Suppressor macrophage treated with lipopolysaccharide for 4 hours (primary cell): ENCODE results near the gene SCAPER.
A peak's percentile ranks its signal among the peaks of the same experiment; 100 is the strongest.
"Not testable (repeated sequence)": the region's sequence is repeated elsewhere in the genome, so short reads cannot be mapped to it uniquely, and the experiment has no call there.

Experiments used
- DNase-seq: peaks from one replicate; pipeline ENCODE4 v3.0.0-alpha.2; 2020

The SCAPER gene

DNA sequence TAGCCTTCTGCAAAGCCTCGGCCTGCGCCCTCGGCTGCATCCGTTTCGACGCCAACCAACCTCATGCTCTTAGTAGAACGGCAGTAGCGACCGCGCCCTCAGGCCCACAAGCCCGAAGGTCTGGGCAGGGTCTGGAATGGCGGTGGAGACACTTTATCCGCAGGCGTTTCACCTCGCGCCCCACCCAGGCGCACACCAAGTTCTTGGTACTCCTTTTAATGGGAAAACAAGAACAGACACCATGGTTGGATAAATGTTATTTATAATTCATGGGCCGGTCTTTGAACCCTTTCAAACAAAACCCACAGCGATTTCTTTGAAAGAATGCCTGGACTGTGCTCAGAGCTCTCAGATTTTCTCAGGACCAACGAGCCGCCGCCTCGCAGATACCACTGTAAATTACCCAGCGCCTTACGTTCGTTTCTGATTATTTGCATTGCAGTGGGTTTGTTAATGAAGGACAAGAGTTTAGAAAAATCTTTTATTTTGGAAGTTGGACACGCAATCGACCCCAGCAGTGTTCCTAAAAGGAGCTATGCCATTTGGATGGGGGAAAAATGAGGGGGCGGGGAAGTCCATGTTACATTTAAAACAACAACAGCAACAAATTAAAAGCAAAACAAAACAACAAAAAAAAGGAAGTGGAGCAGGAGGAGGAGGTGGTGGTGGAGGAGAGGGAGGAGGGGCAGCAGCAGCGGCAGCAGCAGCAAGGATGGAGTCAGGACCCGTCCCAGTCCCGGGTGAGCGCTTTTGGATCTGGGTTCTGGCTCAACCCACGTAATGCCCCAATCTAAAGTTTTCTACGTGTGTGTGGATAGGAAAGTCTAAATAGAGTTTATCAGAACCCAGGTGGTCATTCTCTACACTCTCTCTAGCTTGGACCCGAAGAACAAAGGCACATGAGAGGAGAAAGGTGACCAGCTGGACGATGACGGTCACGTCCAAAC, 569.6 kb downstream of the SCAPER start:
- peak; percentile 41 for DNase-seq

- DNase-seq, result no peak
Measured at GRCh38 chr15:76334438-76335306, 570.5 kb downstream of the SCAPER start.

GRCh38 chr15:76333720-76334437, 571.3 kb downstream of the SCAPER start:
- DNase-seq, result no peak

GRCh38 chr15:76333309-76333708, 571.8 kb downstream of the SCAPER start:
- no peak for DNase-seq

- no peak for DNase-seq
Measured at GRCh38 chr15:76332796-76333195, 572.3 kb downstream of the SCAPER start.

- peak; percentile 57 for DNase-seq
Measured at GRCh38 chr15:76330080-76330680, 575.0 kb downstream of the SCAPER start.

- no peak for DNase-seq
Measured at GRCh38 chr15:76328958-76329357, 576.2 kb downstream of the SCAPER start.

DNA sequence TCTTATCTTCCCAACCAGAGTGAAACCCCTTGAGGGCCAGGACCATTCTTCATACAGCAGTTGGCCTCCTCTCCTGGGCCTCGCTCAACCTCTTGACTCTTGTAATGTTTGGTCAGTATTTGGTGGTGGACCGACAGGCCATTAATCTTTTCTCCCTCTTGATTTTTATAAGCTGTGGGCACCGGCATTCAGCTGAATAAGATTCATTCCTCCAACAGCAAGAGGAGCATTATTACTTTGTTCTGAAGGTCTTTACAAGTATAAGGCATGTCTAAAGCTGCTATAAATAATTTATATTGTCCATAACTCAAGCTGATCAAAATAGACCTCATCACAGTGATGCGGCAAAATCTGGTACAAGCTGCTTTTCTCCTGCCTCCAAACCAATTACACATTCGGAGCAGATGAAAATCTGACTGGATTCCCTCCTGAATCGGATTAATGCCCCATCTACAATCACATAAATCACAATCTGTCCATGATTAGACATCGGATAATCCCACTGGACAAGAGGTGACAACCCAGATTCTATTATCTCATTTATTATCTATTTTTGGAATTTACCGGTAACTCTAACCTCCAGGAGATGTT, 576.9 kb downstream of the SCAPER start:
- no peak for DNase-seq

DNA sequence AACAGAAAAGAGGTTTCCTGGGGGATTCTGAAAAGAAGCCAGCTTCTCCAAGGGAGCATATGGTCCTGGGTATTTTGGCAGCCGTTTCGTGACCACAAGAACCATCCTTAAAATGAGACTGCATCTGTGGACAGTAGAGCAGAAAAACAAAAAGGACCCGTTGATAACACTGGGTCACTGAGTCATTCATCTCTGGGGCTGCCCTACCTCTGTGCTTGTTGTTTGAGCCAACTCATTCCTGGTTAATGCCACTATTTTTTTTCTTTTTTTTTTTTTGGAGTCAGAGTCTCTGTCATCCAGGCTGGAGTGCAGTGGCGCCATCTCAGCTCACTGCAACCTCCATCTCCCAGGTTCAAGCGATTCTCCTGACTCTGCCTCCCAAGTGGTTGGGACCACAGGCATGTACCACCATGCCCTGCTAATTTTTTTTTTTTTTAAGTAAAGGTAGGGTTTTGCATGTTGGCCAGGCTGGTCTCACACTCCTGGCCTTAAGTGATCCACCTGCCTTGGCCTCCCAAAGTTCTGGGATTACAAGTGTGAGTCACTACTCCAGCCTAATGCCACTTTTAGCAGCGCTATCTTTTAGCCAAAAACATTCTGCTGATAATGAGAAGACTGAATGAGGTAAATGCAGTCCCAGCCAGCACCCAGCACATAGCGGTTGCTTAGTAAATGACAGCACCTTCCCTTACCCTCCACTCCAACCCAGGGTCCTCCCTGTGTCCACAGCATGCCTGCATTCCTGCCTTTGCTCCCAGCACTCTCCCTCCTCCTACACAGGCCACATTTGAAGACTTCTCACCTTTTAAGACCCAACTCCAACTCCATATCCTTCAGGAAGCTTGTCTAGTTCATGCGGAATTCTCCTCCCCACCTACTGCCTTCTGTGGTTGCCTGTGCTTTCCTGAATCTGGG, 577.7 kb downstream of the SCAPER start:
- no peak for DNase-seq

DNA sequence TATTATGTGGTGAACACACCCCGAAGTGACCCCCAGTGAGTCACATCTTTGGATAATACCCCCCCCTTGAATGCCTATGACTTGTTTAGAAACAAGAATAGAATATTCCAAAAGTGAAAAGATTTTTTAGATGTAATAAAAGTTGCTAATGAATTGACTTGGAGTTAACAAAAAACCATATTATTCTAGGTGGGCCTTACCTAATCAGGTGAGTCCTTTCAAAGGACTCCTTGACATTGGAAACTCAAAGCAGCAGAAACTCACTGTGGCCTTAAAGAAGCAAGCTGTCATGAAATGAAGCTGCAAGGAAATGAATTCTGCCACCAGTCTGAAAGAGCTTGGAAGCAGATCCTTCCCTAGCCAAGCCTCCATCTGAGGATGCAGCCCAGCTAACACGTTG, 579.4 kb downstream of the SCAPER start:
- no peak for DNase-seq

- no peak for DNase-seq
Measured at GRCh38 chr15:76324066-76324465, 581.1 kb downstream of the SCAPER start.

DNA sequence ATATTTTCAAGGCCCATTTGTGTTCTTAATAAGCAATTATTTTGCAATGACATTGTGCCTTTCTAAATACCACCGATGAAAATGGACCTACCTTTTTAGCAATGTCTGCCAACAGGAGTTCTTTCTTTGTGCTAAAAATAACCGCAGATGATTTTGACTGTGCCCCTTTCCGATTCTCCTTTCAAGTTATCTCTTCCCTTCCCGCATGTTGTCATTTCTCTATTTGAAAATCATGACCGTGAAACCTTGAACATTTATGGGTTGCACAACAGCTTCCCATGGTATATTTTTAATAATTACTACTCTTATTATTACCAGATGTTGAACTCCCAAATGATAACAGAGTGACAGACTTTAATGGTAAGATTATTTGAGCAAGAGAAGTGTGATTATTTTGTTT, 583.5 kb downstream of the SCAPER start:
- DNase-seq, result no peak

- no peak for DNase-seq
Measured at GRCh38 chr15:76321171-76321570, 584.0 kb downstream of the SCAPER start.

- DNase-seq, result no peak
Measured at GRCh38 chr15:76320012-76320411, 585.1 kb downstream of the SCAPER start.

- DNase-seq, result no peak
Measured at GRCh38 chr15:76313731-76314130, 591.4 kb downstream of the SCAPER start.

DNA sequence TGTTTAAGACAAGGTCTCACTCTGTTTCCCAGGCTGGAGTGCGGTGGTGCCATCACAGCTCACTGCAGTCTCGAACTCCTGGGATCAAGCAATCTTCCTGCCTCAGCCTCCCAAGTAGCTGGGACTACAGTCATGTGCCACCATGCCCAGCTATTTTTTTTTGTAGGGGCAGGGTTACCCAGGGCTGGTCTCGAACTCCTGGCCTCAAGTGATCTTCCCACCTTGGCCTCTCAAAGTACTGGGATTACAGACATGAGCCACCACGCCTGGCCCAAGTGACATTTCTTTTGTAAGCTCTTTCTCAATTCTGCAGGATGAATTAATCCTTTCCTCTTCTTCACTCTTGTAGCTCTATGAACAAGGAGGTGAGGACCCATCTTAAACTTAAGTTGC, 592.0 kb downstream of the SCAPER start:
- DNase-seq, result not testable (repeated sequence)

- DNase-seq, result no peak
Measured at GRCh38 chr15:76312540-76313174, 592.5 kb downstream of the SCAPER start.

DNA sequence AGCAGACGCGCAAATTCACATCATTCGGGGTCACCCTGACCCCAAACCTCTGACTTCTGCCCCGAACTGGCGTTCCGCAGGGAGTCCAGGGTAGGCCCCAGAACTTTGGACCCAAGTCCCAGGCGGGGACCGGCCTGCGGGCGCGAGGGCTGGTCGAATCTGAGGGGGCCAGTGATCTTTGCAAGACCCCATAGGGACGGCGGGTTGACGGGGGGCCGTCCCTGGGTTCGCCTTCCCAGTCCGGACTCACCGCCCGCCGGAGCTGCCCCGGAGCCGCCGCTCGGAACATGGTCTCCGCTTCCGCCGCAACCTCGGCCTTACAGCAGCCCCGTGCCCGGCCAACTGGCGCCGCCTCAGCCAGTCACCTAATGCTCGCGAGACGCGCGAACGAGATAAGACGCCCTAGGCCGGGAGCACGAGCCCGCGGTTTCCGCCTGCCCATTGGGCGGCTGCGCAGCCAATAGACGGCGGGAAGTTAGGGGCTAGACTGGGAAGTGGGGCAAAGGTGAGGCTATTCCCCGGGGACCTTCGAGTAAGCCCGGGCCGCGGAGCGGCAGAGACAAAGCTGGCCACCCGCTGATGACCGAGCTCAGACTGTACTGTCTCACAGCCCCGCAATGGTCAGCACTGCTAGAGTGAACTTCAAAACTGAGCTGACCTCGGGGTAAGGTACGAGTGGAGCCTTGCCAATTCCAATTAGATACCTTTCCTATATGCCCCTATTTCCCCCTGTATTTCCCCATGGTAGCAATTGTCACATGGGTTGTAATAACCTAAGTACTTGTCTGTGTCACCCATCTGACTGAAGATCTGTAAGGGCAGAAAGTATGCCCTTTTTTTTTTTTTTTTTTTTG, 593.8 kb downstream of the SCAPER start, which contains the start of gene ETFA:
ETFA (minus strand) TSS at position 370 of the 854 bp plus-strand sequence; CDS start at position 289, 81 bp downstream.
- peak; percentile 96 for DNase-seq

DNA sequence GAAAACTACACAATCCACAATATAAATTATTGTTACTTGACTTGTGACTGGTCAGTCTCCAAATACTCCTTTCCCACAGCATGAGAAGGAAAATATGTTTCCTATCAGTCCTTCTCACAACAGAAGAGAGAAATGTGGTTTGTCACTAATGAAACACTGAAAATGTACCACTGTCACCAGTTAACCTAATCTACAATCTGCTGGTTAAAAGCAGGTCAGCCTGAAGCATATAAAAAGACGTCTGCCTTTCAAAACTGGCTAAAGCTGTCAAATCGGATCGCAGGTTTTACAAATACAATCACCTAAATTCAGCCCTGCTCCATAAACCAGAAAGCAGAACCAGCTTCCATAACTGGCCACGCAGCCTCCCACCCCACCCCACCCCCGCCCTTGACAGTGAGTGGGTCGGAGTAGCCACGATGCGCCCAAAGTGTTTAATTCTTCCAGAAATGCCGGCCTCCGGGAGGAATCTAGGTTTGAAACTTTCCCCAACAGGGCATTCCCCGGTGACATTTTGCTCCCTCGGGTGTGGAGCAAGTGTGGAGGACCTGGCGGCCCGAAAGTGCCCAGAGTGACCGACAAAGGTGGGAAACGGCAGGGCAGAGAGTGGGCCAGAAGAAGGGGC, 594.6 kb downstream of the SCAPER start:
- peak; percentile 40 for DNase-seq
